NCI-H1092 treated with DMSO at 0.1 percent for 48 hours (cell line): ENCODE results near the gene ZBTB8B.

Experiments
- DNase-seq: peaks from one replicate; lab custom pipeline; 2025; lab: John Stamatoyannopoulos, UW

The ZBTB8B gene

GRCh38 chr1:32508761-32509160, 43.9 kb downstream of the ZBTB8B start:
- DNase-seq = no peak

- no peak for DNase-seq
These were observed 45.1 kb downstream of the ZBTB8B start for GRCh38 chr1:32509939-32510338.
